SK-N-SH (cell line): Measurements from ENCODE around the gene SLC5A9. TPM values are rescaled to one million over a fixed set of nuclear protein-coding genes. Genes with fewer than 3 reads are reported as not detected.

Source experiments
- CTCF ChIA-PET: fragments of 300-600, 350-600 bp; formaldehyde crosslinking; extraction: SDS; loops from one replicate; lab custom pipeline; 2021; lab: Yijun Ruan, JAX
- POLR2A ChIA-PET: fragments of 350-600 bp; sonication (Branson Sonifier 250); formaldehyde crosslinking; extraction: SDS; loops from one replicate; lab custom pipeline; 2020; ENCODE audit warnings: antibody characterized with exemption, inconsistent platforms; lab: Yijun Ruan, JAX
- DNase-seq: peaks from one replicate; pipeline ENCODE4 v3.0.0; 2012
- H2AFZ ChIP-seq: fragments of 200-600 bp; sonication (generic); 2 replicates; pipeline ENCODE4 v1.8.1; 2016; ENCODE audit warnings: antibody characterized with exemption, mild to moderate bottlenecking, low read depth
- H3F3A ChIP-seq: fragments of 200-600 bp; sonication (generic); replicated peaks from 2 replicates; pipeline ENCODE3; 2016; ENCODE audit warnings: antibody characterized with exemption, mild to moderate bottlenecking; ENCODE audit not compliant: insufficient read depth
- H3K27ac ChIP-seq, 2 experiments: fragments of 200-500 bp in 1 of 2; fragments of 200-600 bp in 1 of 2; sonication (Bioruptor generic) in 1 of 2; sonication (generic), shearing (Covaris generic) in 1 of 2; 2 replicates each; pipeline versions ENCODE4 v1.5.1 to v1.6.1; 2014 to 2016; ENCODE audit warnings: low read depth in 2 of 2, inconsistent platforms in 1 of 2, low read length in 1 of 2, mild to moderate bottlenecking in 1 of 2, mixed read lengths in 1 of 2
- H3K27me3 ChIP-seq: fragments of 200-600 bp; sonication (generic), shearing (Covaris generic); 2 replicates; pipeline ENCODE4 v1.6.1; 2016; ENCODE audit warnings: mixed run types; ENCODE audit not compliant: insufficient read depth
- H3K36me3 ChIP-seq, 2 experiments: fragments of 200-500 bp in 1 of 2; fragments of 200-600 bp in 1 of 2; sonication (Bioruptor generic) in 1 of 2; sonication (generic) in 1 of 2; replicated peaks in 1 of 2; 2 replicates each; pipeline versions ENCODE3 to v1.5.1; 2014 to 2016; ENCODE audit warnings: low read length in 1 of 2, mild to moderate bottlenecking in 1 of 2; ENCODE audit not compliant: insufficient read depth in 2 of 2, control insufficient read depth in 1 of 2
- H3K4me1 ChIP-seq, 2 experiments: fragments of 200-500 bp in 1 of 2; fragments of 200-600 bp in 1 of 2; sonication (Bioruptor generic) in 1 of 2; sonication (generic), shearing (Covaris generic) in 1 of 2; 2 replicates each; pipeline versions ENCODE4 v1.5.1 to v1.6.1; 2014 to 2016; ENCODE audit warnings: low read depth in 1 of 2, low read length in 1 of 2, mixed run types in 1 of 2; ENCODE audit not compliant: insufficient read depth in 2 of 2, control insufficient read depth in 1 of 2
- H3K4me2 ChIP-seq: fragments of 200-600 bp; sonication (generic), shearing (Covaris generic); 2 replicates; pipeline ENCODE4 v1.6.1; 2017; ENCODE audit warnings: mixed run types
- H3K4me3 ChIP-seq, 2 experiments: fragments of 200-500 bp in 1 of 2; fragments of 200-600 bp in 1 of 2; sonication (Bioruptor generic) in 1 of 2; sonication (generic), shearing (Covaris generic) in 1 of 2; 2 replicates each; pipeline versions ENCODE4 v1.5.1 to v1.8.1; 2014 to 2016; ENCODE audit warnings: low read depth in 2 of 2, inconsistent platforms in 1 of 2, low read length in 1 of 2, mild to moderate bottlenecking in 1 of 2, mixed read lengths in 1 of 2, moderate library complexity in 1 of 2
- H3K79me2 ChIP-seq: fragments of 200-600 bp; sonication (generic); 2 replicates; pipeline ENCODE4 v1.8.1; 2017; ENCODE audit warnings: mild to moderate bottlenecking; ENCODE audit not compliant: insufficient read depth
- H3K9ac ChIP-seq: fragments of 200-600 bp; sonication (generic); 2 replicates; pipeline ENCODE4 v1.6.1; 2017; ENCODE audit warnings: mixed run types
- H3K9me2 ChIP-seq: fragments of 200-600 bp; sonication (generic); 2 replicates; pipeline ENCODE4 v1.6.1; 2017; ENCODE audit warnings: mixed run types
- H3K9me3 ChIP-seq: fragments of 200-600 bp; sonication (generic); 2 replicates; pipeline ENCODE4 v1.6.1; 2017; ENCODE audit warnings: mixed run types, mild to moderate bottlenecking, moderate library complexity
- H4K20me1 ChIP-seq: fragments of 200-600 bp; sonication (generic); 2 replicates; pipeline ENCODE4 v1.6.1; 2017; ENCODE audit warnings: mild to moderate bottlenecking, mixed run types; ENCODE audit not compliant: insufficient read depth
- CHD2 ChIP-seq: fragments of 150-350 bp; IDR thresholded peaks from 2 replicates; pipeline ENCODE4 v1.6.1; 2018; ENCODE audit warnings: low read length; ENCODE audit not compliant: partially characterized antibody
- ELF1 ChIP-seq: IDR thresholded peaks from 2 replicates; pipeline ENCODE4 v1.4.0; 2012
- EP300 ChIP-seq, 2 experiments: IDR thresholded peaks; 2 replicates each; pipeline versions ENCODE4 v1.4.0 to v1.6.1; 2012; ENCODE audit warnings: borderline replicate concordance in 1 of 2, low read depth in 1 of 2, low read length in 1 of 2
- EZH2phosphoT487 ChIP-seq: fragments of 200-600 bp; sonication (generic); IDR thresholded peaks from 2 replicates; pipeline ENCODE4 v1.6.1; 2017; ENCODE audit warnings: low read depth, mixed run types, mild to moderate bottlenecking, antibody characterized with exemption, moderate library complexity, borderline replicate concordance
- FOSL2 ChIP-seq: IDR thresholded peaks from 2 replicates; pipeline ENCODE4 v1.4.0; 2012; ENCODE audit warnings: low read depth, mild to moderate bottlenecking, moderate library complexity, borderline replicate concordance
- FOXM1 ChIP-seq: IDR thresholded peaks from 2 replicates; pipeline ENCODE4 v1.4.0; 2012; ENCODE audit warnings: low read depth, mild to moderate bottlenecking
- GATA2 ChIP-seq: sonication (generic); formaldehyde crosslinking; IDR thresholded peaks from 2 replicates; pipeline ENCODE4 v1.5.0; 2020; ENCODE audit warnings: mild to moderate bottlenecking, missing genetic modification reagents
- IRF3 ChIP-seq: fragments of 150-350 bp; IDR thresholded peaks from 2 replicates; pipeline ENCODE4 v1.6.1; 2016; ENCODE audit warnings: mild to moderate bottlenecking, low read depth, low read length
- MEF2A ChIP-seq: IDR thresholded peaks from 2 replicates; pipeline ENCODE4 v1.4.0; 2012; ENCODE audit warnings: low read depth, borderline replicate concordance
- MXI1 ChIP-seq: IDR thresholded peaks from 2 replicates; pipeline ENCODE4 v1.6.1; 2012; ENCODE audit warnings: mild to moderate bottlenecking, low read depth, low read length, improper control_type of control experiment
- NFIC ChIP-seq: IDR thresholded peaks from 2 replicates; pipeline ENCODE4 v1.4.0; 2012; ENCODE audit warnings: borderline replicate concordance
- POLR2AphosphoS5 ChIP-seq: IDR thresholded peaks from 2 replicates; pipeline ENCODE4 v1.6.1; 2012; ENCODE audit warnings: low read depth, low read length
- RAD21 ChIP-seq: IDR thresholded peaks from 2 replicates; pipeline ENCODE4 v1.6.1; 2012; ENCODE audit warnings: mild to moderate bottlenecking, low read length
- RCOR1 ChIP-seq: fragments of 150-350 bp; IDR thresholded peaks from 2 replicates; pipeline ENCODE4 v1.6.1; 2017; ENCODE audit warnings: antibody characterized with exemption, low read length
- RXRA ChIP-seq: IDR thresholded peaks from 2 replicates; pipeline ENCODE4 v1.4.0; 2012; ENCODE audit warnings: low read depth, mild to moderate bottlenecking, borderline replicate concordance
- SMC3 ChIP-seq: IDR thresholded peaks from 2 replicates; pipeline ENCODE4 v1.6.1; 2012; ENCODE audit warnings: low read depth, low read length, improper control_type of control experiment
- TAF1 ChIP-seq: IDR thresholded peaks from 2 replicates; pipeline ENCODE4 v1.6.1; 2012; ENCODE audit warnings: low read depth, mild to moderate bottlenecking, low read length, moderate library complexity, borderline replicate concordance
- TCF12 ChIP-seq: IDR thresholded peaks from 2 replicates; pipeline ENCODE4 v1.4.0; 2012
- TEAD4 ChIP-seq: IDR thresholded peaks from 2 replicates; pipeline ENCODE4 v1.4.0; 2012; ENCODE audit warnings: mild to moderate bottlenecking, borderline replicate concordance; ENCODE audit not compliant: insufficient read depth
- ZBTB33 ChIP-seq: IDR thresholded peaks from 2 replicates; pipeline ENCODE4 v1.4.0; 2012; ENCODE audit warnings: low read depth, borderline replicate concordance
- WGBS: methylation state at CpG from one replicate; pipeline ENCODE4 v1.1.6; 2017; ENCODE audit warnings: low lambda C conversion rate; 5-methylcytosine and 5-hydroxymethylcytosine counted together
- polyA plus RNA-seq, 3 experiments: library from polyadenylated mRNA; depleted of rRNA; stranded (reverse); fragments of >200 nt; gene quantifications; 2 replicates each; pipeline ENCODE4 v1.2.3, GENCODE V29; 2012
- TF ChIP-seq, protein P1 (sequence below): IDR thresholded peaks from 2 replicates; pipeline ENCODE4; 2012
- TF ChIP-seq, protein P2 (sequence below): IDR thresholded peaks from 2 replicates; pipeline ENCODE4 v1.4.0; 2012; ENCODE audit warnings: low read depth
- TF ChIP-seq, protein P3 (sequence below): fragments of 150-350 bp; IDR thresholded peaks from 2 replicates; pipeline ENCODE4 v1.6.1; 2017; ENCODE audit warnings: antibody characterized with exemption, low read length, low read depth, borderline replicate concordance

SLC5A9 gene
- polyA plus RNA-seq, 1 of the 3 experiments (the other 2 are of a cell fraction), result not detected

DNA sequence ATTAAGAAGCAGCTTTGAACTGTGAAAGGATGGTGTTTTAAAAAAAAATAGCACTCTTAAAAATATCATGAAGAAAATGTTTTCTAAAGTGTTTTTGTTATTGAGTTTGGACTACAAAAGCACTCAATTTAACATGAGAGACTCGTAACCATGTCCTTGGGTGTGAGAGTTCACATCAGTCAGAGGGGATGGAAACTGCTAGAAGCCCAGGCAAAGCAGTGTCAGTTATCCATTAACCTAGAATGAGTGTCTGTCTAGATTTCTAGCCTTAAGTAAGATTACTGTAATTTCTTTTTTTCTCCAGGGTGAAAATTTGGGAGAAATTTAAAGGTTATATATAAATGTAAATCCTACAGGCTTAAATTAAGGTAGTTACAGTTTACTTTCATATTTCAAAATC, 31.7 kb downstream of the SLC5A9 start:
- TF ChIP-seq TAF1, result no peak
- no peak for TF ChIP-seq TCF12
- TF ChIP-seq EZH2phosphoT487, result no peak
- TF ChIP-seq RXRA, result no peak
- no peak for TF ChIP-seq ELF1
- no peak for TF ChIP-seq FOSL2
- no peak for TF ChIP-seq IRF3
- TF ChIP-seq EP300 (IDR thresholded peaks at IDR 0.05; ENCODE audit: borderline replicate concordance in 1 of 2, low read depth in 1 of 2, low read length in 1 of 2), result no peak
- no peak for TF ChIP-seq FOXM1
- no peaks in the 10 kb centered on the region for H3K36me3 ChIP-seq
- no peak for DNase-seq
- no peaks in the 10 kb centered on the region for H3K27me3 ChIP-seq
- ChIA-PET POLR2A (no interaction called here), CTCF (no interaction called here)
- H3K9ac ChIP-seq, result no peak overlapping the region
- H3K27ac ChIP-seq, result no peak overlapping the region
- H3K4me2 ChIP-seq, result no peak overlapping the region
- H3K79me2 ChIP-seq, result no peaks in the 10 kb centered on the region
- H3K4me1 ChIP-seq, result no peaks in the 10 kb centered on the region
- no peak overlapping the region for H2AFZ ChIP-seq
- no peaks in the 10 kb centered on the region for H3K9me3 ChIP-seq
- 27% methylated on average over 1 of the region's 1 CpG for WGBS
- H3K9me2 ChIP-seq, result no peaks in the 10 kb centered on the region
- H3K4me3 ChIP-seq, result no peak overlapping the region
- no peaks in the 10 kb centered on the region for H3F3A ChIP-seq
- H4K20me1 ChIP-seq, result no peaks in the 10 kb centered on the region

- WGBS, result 86% methylated on average over 1 of the region's 1 CpG
- CTCF ChIA-PET, result interaction anchor here (0.7 kb wide), 2 partner anchors 55 to 164 kb away, joined by 3 read pairs; no protein-coding TSS in a partner anchor
- Histone ChIP-seq H3K36me3 (no peaks in the 10 kb centered on the region), H3K4me2 (no peak overlapping the region), H3F3A (no peaks in the 10 kb centered on the region), H3K9me2 (no peaks in the 10 kb centered on the region), H3K27ac (no peak overlapping the region), H3K79me2 (no peaks in the 10 kb centered on the region), H3K27me3 (no peaks in the 10 kb centered on the region), H3K9ac (no peak overlapping the region), H3K4me3 (no peak overlapping the region), H3K4me1 (no peaks in the 10 kb centered on the region), H3K9me3 (no peaks in the 10 kb centered on the region), H4K20me1 (no peaks in the 10 kb centered on the region), H2AFZ (no peak overlapping the region)
- POLR2A ChIA-PET, result no interaction called here
- no peak for TF ChIP-seq TEAD4
- no peak for TF ChIP-seq ZBTB33
- no peak for TF ChIP-seq FOSL2
- TF ChIP-seq ELF1, result no peak
- no peak for TF ChIP-seq EP300 (IDR thresholded peaks at IDR 0.05; ENCODE audit: borderline replicate concordance in 1 of 2, low read depth in 1 of 2, low read length in 1 of 2)
- TF ChIP-seq RAD21, result no peak
- no peak for TF ChIP-seq NFIC
- no peak for TF ChIP-seq RCOR1
- TF ChIP-seq MEF2A, result no peak
- no peak for TF ChIP-seq RXRA
- TF ChIP-seq TCF12, result no peak
- TF ChIP-seq CHD2, result no peak
- TF ChIP-seq, protein P1, sequence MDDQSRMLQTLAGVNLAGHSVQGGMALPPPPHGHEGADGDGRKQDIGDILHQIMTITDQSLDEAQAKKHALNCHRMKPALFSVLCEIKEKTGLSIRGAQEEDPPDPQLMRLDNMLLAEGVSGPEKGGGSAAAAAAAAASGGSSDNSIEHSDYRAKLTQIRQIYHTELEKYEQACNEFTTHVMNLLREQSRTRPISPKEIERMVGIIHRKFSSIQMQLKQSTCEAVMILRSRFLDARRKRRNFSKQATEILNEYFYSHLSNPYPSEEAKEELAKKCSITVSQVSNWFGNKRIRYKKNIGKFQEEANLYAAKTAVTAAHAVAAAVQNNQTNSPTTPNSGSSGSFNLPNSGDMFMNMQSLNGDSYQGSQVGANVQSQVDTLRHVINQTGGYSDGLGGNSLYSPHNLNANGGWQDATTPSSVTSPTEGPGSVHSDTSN, result no peak
- TF ChIP-seq POLR2AphosphoS5, result no peak
- TF ChIP-seq TAF1, result no peak
- TF ChIP-seq GATA2 (CRISPR knock-in tag), result no peak
- TF ChIP-seq MXI1, result no peak
- TF ChIP-seq, protein P2, sequence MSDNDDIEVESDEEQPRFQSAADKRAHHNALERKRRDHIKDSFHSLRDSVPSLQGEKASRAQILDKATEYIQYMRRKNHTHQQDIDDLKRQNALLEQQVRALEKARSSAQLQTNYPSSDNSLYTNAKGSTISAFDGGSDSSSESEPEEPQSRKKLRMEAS, result no peak
- TF ChIP-seq SMC3, result no peak
- TF ChIP-seq, protein P3, sequence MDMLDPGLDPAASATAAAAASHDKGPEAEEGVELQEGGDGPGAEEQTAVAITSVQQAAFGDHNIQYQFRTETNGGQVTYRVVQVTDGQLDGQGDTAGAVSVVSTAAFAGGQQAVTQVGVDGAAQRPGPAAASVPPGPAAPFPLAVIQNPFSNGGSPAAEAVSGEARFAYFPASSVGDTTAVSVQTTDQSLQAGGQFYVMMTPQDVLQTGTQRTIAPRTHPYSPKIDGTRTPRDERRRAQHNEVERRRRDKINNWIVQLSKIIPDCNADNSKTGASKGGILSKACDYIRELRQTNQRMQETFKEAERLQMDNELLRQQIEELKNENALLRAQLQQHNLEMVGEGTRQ, result no peak
- no peak for DNase-seq
These were observed 35.6 kb downstream of the SLC5A9 start for GRCh38 chr1:48258106-48258505.
